Sigmoid colon (tissue), 4 donors: Measurements from ENCODE around the gene GJB3.

Source experiments
- CTCF ChIP-seq, 4 experiments: fragments of 450-650 bp in 3 of 4; fragments of 200-600 bp in 1 of 4; IDR thresholded peaks; one replicate each; pipeline ENCODE4 v1.5.1; 2016 to 2019; ENCODE audit warnings: antibody characterized with exemption in 4 of 4, mild to moderate bottlenecking in 3 of 4, moderate library complexity in 2 of 4
- EP300 ChIP-seq, 4 donors: sonication (generic); formaldehyde crosslinking; IDR thresholded peaks; one replicate each; pipeline ENCODE4 v1.6.1; 2017; ENCODE audit warnings: antibody characterized with exemption in 4 of 4
- POLR2A ChIP-seq, 2 donors: fragments of 450-650 bp; IDR thresholded peaks; one replicate each; pipeline ENCODE4 v1.6.1; 2016; ENCODE audit warnings: antibody characterized with exemption in 2 of 2, mild to moderate bottlenecking in 2 of 2, moderate library complexity in 2 of 2
- POLR2AphosphoS5 ChIP-seq, 4 donors: sonication (generic); formaldehyde crosslinking; IDR thresholded peaks; one replicate each; pipeline ENCODE4 v1.6.1; 2017; ENCODE audit warnings: antibody characterized with exemption in 4 of 4

GRCh38 chr1:34776911-34777310 lies 4.1 kb upstream of the GJB3 start:
- TF ChIP-seq CTCF (IDR thresholded peaks at IDR 0.05): no peak
- TF ChIP-seq POLR2AphosphoS5 (IDR thresholded peaks at IDR 0.05): no peak
- no peak for TF ChIP-seq POLR2A (IDR thresholded peaks at IDR 0.05)
- TF ChIP-seq EP300 (IDR thresholded peaks at IDR 0.05): no peak
